ENCODE results near the gene LTF.

DNA sequence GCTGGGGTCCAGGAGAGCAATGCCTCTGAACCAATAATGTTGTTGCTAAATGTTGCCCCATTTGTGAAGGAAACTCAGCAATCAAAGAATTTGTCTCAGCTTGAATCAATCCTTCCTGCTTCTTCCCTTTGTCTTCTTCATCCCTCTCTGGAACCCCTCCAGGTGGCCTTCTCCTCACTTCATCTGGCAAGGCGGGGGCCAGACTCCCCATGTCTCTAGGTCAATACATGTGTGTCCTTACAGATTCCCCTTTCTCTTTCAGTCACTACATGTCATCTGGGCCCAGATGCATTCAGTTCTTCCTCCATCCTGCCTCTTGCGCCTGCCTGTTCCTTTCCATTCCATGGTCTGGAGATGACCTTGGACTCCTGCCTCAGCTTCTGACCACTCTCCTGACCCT is 8.0 kb upstream of the LTF start:
- no peak for TF ChIP-seq EZH2 (IDR thresholded peaks at IDR 0.05)
- no peak for TF ChIP-seq FOXP2 (optimal IDR thresholded peaks at IDR 0.05; ENCODE audit: control extremely low read depth, extremely low read length, insufficient read depth)

All from SK-N-MC (cell line).